HepG2 (cell line): ENCODE results near the gene RNH1. TPM values are rescaled to one million over a fixed set of nuclear protein-coding genes. Genes with fewer than 3 reads are reported as not detected.
A peak's percentile ranks its signal among the peaks of the same experiment; 100 is the strongest.

Source experiments
- ARHGAP35 ChIP-seq: sonication (generic); formaldehyde crosslinking; IDR thresholded peaks from 2 replicates; pipeline ENCODE4 v1.9.0; 2022; ENCODE audit warnings: mild to moderate bottlenecking, inconsistent platforms, moderate library complexity, missing genetic modification reagents, borderline replicate concordance
- BRF2 ChIP-seq: sonication (generic); formaldehyde crosslinking; IDR thresholded peaks from 2 replicates; pipeline ENCODE4 v1.8.1; 2022; ENCODE audit warnings: mild to moderate bottlenecking, missing genetic modification reagents
- CENPX ChIP-seq: sonication (generic); formaldehyde crosslinking; IDR thresholded peaks from 2 replicates; pipeline ENCODE4 v1.9.0; 2021; ENCODE audit warnings: mild to moderate bottlenecking, missing genetic modification reagents, moderate library complexity
- E2F2 ChIP-seq: sonication (generic); formaldehyde crosslinking; IDR thresholded peaks from 2 replicates; pipeline ENCODE4 v1.4.0; 2020; ENCODE audit warnings: missing genetic modification reagents, borderline replicate concordance
- ETV5 ChIP-seq: IDR thresholded peaks from 2 replicates; pipeline ENCODE4 v1.6.1; 2018; ENCODE audit warnings: missing biosample characterization, missing genetic modification reagents, inconsistent platforms, borderline replicate concordance
- HCFC1 ChIP-seq: fragments of 150-350 bp; IDR thresholded peaks from 2 replicates; pipeline ENCODE4 v1.6.1; 2014; ENCODE audit warnings: low read depth, low read length
- LCORL ChIP-seq, 2 experiments: fragments of 450-650 bp in 1 of 2; sonication (generic) in 1 of 2; formaldehyde crosslinking in 1 of 2; IDR thresholded peaks; 2 replicates each; pipeline versions ENCODE4 v1.5.0 to v1.6.1; 2017 to 2020; ENCODE audit warnings: antibody characterized with exemption in 1 of 2, missing genetic modification reagents in 1 of 2
- MAFG ChIP-seq: sonication (generic); formaldehyde crosslinking; IDR thresholded peaks from 2 replicates; pipeline ENCODE4 v1.5.1; 2020; ENCODE audit warnings: mild to moderate bottlenecking, missing genetic modification reagents
- PAX8 ChIP-seq: sonication (generic); formaldehyde crosslinking; IDR thresholded peaks from 2 replicates; pipeline ENCODE4 v1.8.0; 2022; ENCODE audit warnings: mild to moderate bottlenecking, missing genetic modification reagents, borderline replicate concordance
- RAD21 ChIP-seq: fragments of 450-650 bp; formaldehyde crosslinking; IDR thresholded peaks from 2 replicates; pipeline ENCODE4 v1.5.0; 2020; ENCODE audit warnings: mild to moderate bottlenecking
- SIX4 ChIP-seq: sonication (generic); formaldehyde crosslinking; IDR thresholded peaks from 2 replicates; pipeline ENCODE4 v1.4.0; 2020; ENCODE audit warnings: missing genetic modification reagents
- SP140L ChIP-seq: sonication (generic); formaldehyde crosslinking; IDR thresholded peaks from 2 replicates; pipeline ENCODE4 v1.4.0; 2020; ENCODE audit warnings: missing genetic modification reagents, borderline replicate concordance
- TCF12 ChIP-seq, 2 experiments: fragments of 450-650 bp in 1 of 2; sonication (generic) in 1 of 2; formaldehyde crosslinking in 1 of 2; IDR thresholded peaks; 2 replicates each; pipeline versions ENCODE4 v1.6.1 to v1.8.0; 2017 to 2022; ENCODE audit warnings: antibody characterized with exemption in 1 of 2, mild to moderate bottlenecking in 1 of 2, missing genetic modification reagents in 1 of 2, moderate library complexity in 1 of 2
- TGIF2 ChIP-seq: IDR thresholded peaks from 2 replicates; pipeline ENCODE4 v1.6.1; 2016; ENCODE audit warnings: control low read depth, missing compliant biosample characterization
- ZNF101 ChIP-seq: sonication (generic); formaldehyde crosslinking; IDR thresholded peaks from 2 replicates; pipeline ENCODE4 v1.4.0; 2020; ENCODE audit warnings: mild to moderate bottlenecking, low read depth, missing genetic modification reagents, borderline replicate concordance
- ZNF17 ChIP-seq: sonication (generic); formaldehyde crosslinking; IDR thresholded peaks from 2 replicates; pipeline ENCODE4 v1.5.0; 2020; ENCODE audit warnings: mild to moderate bottlenecking, missing genetic modification reagents
- ZNF263 ChIP-seq: sonication (generic); formaldehyde crosslinking; IDR thresholded peaks from 2 replicates; pipeline ENCODE4 v1.4.0; 2020; ENCODE audit warnings: missing genetic modification reagents
- ZNF709 ChIP-seq: sonication (generic); formaldehyde crosslinking; IDR thresholded peaks from 2 replicates; pipeline ENCODE4 v1.5.0; 2020; ENCODE audit warnings: mild to moderate bottlenecking, missing genetic modification reagents
- ZNF841 ChIP-seq: sonication (generic); formaldehyde crosslinking; IDR thresholded peaks from 2 replicates; pipeline ENCODE4 v1.8.1; 2023; ENCODE audit warnings: missing genetic modification reagents, borderline replicate concordance
- ZSCAN30 ChIP-seq: sonication (generic); formaldehyde crosslinking; IDR thresholded peaks from 2 replicates; pipeline ENCODE4 v1.5.0; 2020; ENCODE audit warnings: mild to moderate bottlenecking, missing genetic modification reagents
- polyA plus RNA-seq, 8 experiments: library from polyadenylated mRNA; depleted of rRNA in 3 of 8; stranded (reverse) in 7 of 8; unstranded in 1 of 8; fragments of >200 nt; fragmentation: Illumina TruSeq in 4 of 8; extraction: Trizol in 4 of 8; gene quantifications; 2 replicates each; pipeline versions ENCODE4 v1.2.1 to v1.2.3, GENCODE V29; 2011 to 2016; ENCODE audit warnings: low read depth in 4 of 8, missing spikeins in 1 of 8, mixed read lengths in 1 of 8; ENCODE audit not compliant: insufficient read depth in 1 of 8
- total RNA-seq, 5 experiments: library from RNA; depleted of rRNA; stranded (reverse); fragments of >200 nt; fragmentation: Illumina TruSeq; extraction: Trizol; gene quantifications; 2 replicates each; pipeline ENCODE4 v1.2.3, GENCODE V29; 2016; ENCODE audit warnings: low read depth in 1 of 5
- TF ChIP-seq, protein P1 (sequence below): sonication (generic); formaldehyde crosslinking; IDR thresholded peaks from 2 replicates; pipeline ENCODE4 v1.4.0; 2020; ENCODE audit warnings: missing genetic modification reagents
- TF ChIP-seq, protein P2 (sequence below): sonication (generic); formaldehyde crosslinking; IDR thresholded peaks from 2 replicates; pipeline ENCODE4 v1.5.0; 2020; ENCODE audit warnings: missing genetic modification reagents
- TF ChIP-seq, protein P3 (sequence below): sonication (generic); formaldehyde crosslinking; IDR thresholded peaks from 2 replicates; pipeline ENCODE4 v1.4.0; 2020; ENCODE audit warnings: missing genetic modification reagents, mild to moderate bottlenecking, borderline replicate concordance

Gene RNH1
- total and polyA plus RNA-seq, 2 of the 13 experiments (the other 11 are each of a cell fraction or from before 2014, with no cell fraction given): 36.0 to 74.1 TPM

- TF ChIP-seq, protein P1, sequence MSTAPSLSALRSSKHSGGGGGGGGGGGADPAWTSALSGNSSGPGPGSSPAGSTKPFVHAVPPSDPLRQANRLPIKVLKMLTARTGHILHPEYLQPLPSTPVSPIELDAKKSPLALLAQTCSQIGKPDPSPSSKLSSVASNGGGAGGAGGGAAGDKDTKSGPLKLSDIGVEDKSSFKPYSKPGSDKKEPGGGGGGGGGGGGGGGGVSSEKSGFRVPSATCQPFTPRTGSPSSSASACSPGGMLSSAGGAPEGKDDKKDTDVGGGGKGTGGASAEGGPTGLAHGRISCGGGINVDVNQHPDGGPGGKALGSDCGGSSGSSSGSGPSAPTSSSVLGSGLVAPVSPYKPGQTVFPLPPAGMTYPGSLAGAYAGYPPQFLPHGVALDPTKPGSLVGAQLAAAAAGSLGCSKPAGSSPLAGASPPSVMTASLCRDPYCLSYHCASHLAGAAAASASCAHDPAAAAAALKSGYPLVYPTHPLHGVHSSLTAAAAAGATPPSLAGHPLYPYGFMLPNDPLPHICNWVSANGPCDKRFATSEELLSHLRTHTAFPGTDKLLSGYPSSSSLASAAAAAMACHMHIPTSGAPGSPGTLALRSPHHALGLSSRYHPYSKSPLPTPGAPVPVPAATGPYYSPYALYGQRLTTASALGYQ (CRISPR knock-in tag): no peak
- TF ChIP-seq, protein P2, sequence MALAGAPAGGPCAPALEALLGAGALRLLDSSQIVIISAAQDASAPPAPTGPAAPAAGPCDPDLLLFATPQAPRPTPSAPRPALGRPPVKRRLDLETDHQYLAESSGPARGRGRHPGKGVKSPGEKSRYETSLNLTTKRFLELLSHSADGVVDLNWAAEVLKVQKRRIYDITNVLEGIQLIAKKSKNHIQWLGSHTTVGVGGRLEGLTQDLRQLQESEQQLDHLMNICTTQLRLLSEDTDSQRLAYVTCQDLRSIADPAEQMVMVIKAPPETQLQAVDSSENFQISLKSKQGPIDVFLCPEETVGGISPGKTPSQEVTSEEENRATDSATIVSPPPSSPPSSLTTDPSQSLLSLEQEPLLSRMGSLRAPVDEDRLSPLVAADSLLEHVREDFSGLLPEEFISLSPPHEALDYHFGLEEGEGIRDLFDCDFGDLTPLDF (CRISPR knock-in tag): no peak
- TF ChIP-seq ARHGAP35: no peak
- no peak for TF ChIP-seq ZNF709 (CRISPR knock-in tag)
- TF ChIP-seq ZNF841 (CRISPR knock-in tag): no peak
- TF ChIP-seq BRF2 (CRISPR knock-in tag): no peak
- no peak for TF ChIP-seq SP140L
- TF ChIP-seq ZNF263: no peak
- no peak for TF ChIP-seq CENPX
- TF ChIP-seq PAX8 (CRISPR knock-in tag): no peak
- TF ChIP-seq, protein P3, sequence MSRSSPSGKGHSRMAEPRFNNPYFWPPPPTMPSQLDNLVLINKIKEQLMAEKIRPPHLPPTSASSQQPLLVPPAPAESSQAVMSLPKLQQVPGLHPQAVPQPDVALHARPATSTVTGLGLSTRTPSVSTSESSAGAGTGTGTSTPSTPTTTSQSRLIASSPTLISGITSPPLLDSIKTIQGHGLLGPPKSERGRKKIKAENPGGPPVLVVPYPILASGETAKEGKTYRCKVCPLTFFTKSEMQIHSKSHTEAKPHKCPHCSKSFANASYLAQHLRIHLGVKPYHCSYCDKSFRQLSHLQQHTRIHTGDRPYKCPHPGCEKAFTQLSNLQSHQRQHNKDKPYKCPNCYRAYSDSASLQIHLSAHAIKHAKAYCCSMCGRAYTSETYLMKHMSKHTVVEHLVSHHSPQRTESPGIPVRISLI (CRISPR knock-in tag): no peak
- TF ChIP-seq RAD21 (CRISPR knock-in tag): no peak
- TF ChIP-seq TCF12 (IDR thresholded peaks at IDR 0.05): no peak
- TF ChIP-seq TCF12 (CRISPR knock-in tag; IDR thresholded peaks at IDR 0.05): no peak
- 0 out of 2 replicates have a peak, but pooled peaks have one; percentile 30 for TF ChIP-seq SIX4 (CRISPR knock-in tag)
- no peak for TF ChIP-seq LCORL (IDR thresholded peaks at IDR 0.05)
- TF ChIP-seq LCORL (CRISPR knock-in tag; IDR thresholded peaks at IDR 0.05): no peak
- no peak for TF ChIP-seq ZNF101 (CRISPR knock-in tag)
- no peak for TF ChIP-seq ZNF17 (CRISPR knock-in tag)
- TF ChIP-seq MAFG: no peak
- peak; percentile 85 for TF ChIP-seq ETV5 (CRISPR knock-in tag)
- TF ChIP-seq ZSCAN30 (CRISPR knock-in tag): no peak
- no peak for TF ChIP-seq TGIF2 (CRISPR knock-in tag)
- no peak; the same call in 1 of the 2 replicates for TF ChIP-seq HCFC1
- TF ChIP-seq E2F2 (CRISPR knock-in tag): no peak
Observed at GRCh38 chr11:536841-537621, 30.0 kb upstream of the RNH1 start, which contains the start of gene LRRC56 (continued).
